Cortex of kidney (tissue), 1 donor: Measurements from ENCODE around the gene DUSP14.
"Not testable (repeated sequence)": the region's sequence is repeated elsewhere in the genome, so short reads cannot be mapped to it uniquely, and the experiment has no call there.

Experiments
- DNase-seq: peaks from one replicate; lab custom pipeline; 2025; lab: John Stamatoyannopoulos, UW

The DUSP14 gene, protein sequence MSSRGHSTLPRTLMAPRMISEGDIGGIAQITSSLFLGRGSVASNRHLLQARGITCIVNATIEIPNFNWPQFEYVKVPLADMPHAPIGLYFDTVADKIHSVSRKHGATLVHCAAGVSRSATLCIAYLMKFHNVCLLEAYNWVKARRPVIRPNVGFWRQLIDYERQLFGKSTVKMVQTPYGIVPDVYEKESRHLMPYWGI

GRCh38 chr17:37489197-37490001, at the start of gene DUSP14:
TSS of gene DUSP14 (plus strand) at chr17:37489891. CDS start at chr17:37512273, 22,382 bp downstream.
- peak; percentile 28 for DNase-seq

DNA sequence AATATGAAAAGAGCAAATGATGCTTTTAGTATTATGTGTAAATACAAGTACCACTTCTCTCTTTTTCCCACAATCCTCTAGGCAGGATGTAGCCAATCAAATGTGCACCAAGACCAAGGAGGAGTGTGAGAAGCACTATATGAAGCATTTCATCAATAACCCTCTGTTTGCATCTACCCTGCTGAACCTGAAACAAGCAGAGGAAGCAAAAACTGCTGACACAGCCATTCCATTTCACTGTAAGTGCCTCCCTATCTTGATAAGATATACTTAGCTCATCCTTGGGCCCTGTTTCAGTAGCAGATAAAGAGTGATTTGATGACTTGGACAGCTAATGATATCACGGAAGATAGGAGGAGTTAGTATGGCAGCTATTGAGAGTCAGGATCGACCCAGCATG, 49.3 kb upstream of the DUSP14 start:
- no peak for DNase-seq

DNA sequence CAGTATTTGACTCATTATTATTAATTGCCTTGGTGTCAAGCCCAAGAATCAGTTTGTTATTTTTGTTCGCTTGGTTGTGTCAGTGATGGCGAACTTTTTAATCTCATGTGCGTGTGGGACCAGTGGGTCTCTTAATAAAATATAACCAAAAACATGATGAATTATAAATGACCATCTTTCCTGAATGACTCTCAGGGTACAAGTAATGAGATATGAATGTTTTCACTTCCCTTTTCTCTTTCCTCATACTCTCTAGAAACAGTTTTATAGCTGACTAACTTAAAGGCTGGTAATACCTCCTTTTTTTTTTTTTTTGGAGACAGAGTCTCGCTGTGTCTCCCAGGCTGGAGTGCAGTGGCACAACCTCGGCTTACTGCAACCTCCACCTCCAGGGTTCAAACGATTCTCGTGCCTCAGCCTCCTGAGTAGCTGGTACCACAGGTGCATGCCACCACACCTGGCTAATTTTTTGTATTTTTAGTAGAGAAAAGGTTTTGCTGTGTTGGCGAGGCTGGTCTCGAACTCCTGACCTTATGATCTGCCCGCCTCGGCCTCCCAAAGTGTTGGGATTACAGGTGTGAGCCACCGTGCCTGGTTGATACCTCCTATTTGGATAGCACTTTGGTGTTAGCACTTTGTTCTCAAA, 48.2 kb upstream of the DUSP14 start:
- DNase-seq: not testable (repeated sequence)

GRCh38 chr17:37446027-37446426, 43.7 kb upstream of the DUSP14 start:
- no peak for DNase-seq

GRCh38 chr17:37447641-37448040, 42.0 kb upstream of the DUSP14 start:
- no peak for DNase-seq

DNA sequence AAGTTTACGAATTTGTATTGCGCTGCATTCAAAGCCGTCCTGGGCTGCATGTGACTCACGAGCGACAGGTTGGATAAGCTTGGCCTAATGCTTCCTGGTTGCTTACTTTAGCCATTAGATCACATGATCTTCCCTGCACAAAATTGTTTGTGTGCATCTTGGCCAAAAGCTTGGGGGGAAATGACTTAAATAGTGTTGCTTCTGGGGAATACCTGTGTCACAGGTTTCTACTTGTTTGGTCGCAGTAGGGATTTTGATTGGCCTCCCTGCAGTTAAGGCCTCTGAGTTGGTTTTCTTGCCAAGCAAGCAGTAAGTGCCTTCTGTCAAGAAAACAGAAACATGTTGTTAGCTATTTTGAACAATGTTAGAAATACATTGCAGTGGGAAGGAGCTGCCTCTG, 39.6 kb upstream of the DUSP14 start:
- DNase-seq: no peak

GRCh38 chr17:37457801-37458200, 31.9 kb upstream of the DUSP14 start:
- not testable (repeated sequence) for DNase-seq

DNA sequence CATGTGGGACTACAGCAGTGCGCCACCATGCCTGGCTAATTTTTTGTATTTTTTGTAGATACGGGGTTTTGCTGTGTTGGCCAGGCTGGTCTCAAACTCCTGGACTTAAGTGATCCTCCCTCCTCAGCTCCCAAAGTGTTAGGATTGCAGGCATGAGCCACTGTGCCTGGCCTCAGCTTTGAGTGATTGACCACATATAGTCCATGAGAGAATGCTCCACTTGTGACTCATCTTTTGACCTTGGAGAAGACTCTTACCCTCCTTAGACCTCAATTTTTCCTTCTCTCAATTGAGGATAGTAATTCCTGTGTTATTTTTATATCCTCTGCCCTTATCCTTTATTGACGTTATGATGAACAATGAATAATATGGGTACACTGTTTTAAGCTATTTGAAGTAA, 30.9 kb upstream of the DUSP14 start:
- no peak for DNase-seq

DNA sequence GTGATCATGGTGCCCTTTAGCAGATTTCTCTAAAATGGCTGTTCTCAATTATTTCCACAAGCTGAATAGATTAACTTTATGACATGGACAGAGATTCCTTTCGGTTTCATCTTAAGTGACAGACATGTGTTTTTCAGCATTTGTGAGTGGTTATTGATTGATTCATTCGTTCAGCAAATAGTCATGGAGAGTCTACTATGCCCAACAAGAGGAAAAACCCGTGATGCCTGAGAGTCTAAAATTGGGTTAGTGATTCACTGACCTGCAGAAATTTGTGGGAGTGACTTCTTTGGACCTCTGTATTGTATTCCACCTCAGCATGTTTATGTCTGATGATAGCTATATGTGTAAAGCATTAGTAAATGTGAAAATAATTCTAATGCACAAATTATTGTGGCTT, 28.0 kb upstream of the DUSP14 start:
- DNase-seq: no peak

DNA sequence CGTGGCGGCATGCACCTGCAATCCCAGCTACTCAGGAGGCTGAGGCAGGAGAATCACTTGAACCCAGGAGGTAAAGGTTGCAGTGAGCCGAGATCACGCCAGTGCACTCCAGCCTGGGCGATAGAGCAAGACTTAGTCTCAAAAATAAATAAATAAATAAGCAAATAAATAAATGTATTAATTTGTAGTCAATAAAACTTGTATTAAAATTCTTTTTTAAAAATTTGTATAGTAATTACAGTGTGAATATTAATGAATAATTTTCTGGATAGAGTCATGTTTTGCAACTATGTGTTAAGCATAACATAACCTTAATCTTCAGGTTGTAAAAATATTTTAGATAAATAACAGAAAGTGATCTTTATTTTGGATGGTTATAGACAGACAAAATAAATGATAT, 27.2 kb upstream of the DUSP14 start:
- no peak for DNase-seq

- DNase-seq: no peak
These were observed 26.7 kb upstream of the DUSP14 start for GRCh38 chr17:37463039-37463438.

DNA sequence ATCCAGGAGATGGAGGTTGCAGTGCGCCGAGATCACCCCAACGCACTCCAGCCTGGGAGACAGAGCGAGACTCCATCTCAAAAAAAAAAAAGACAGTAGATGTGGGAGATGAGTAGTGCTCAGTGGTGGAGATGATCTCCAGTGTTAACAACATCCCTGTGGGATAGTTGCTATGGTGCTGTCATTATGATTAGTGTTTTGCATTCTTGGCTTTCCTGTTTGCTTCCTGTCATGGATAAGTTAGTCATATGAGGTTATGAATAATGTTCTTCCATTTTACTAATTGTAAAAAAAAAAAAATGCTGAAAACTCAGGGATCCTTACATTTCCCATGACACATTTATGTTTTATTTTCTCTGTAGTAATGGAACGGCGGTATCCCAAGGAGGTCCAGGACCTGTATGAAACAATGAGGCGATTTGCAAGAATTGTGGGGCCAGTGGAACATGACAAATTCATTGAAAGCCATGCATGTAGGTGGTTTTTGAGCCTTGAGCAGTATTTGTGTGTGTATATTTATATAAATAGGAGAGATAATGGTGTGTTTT, 24.5 kb upstream of the DUSP14 start:
- no peak for DNase-seq

DNA sequence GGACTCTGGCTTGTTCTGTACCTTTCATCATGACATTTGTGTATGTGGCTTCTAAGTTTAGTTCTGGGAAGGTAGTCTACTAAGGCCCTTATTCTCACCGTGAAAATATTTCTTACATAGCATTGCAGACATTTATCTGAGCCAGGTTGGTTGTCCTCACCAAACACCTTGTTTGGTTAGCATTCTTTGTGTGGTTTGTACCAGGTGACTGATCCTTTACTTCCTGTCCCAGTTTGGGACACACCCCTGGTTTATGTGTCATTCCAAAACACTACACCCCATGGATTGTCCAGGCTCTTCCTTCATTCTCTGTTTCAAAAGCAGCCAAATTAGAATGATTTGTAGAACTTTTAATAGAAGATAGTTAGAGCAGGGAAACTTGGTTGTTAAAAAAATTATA, 23.2 kb upstream of the DUSP14 start:
- DNase-seq: no peak

- DNase-seq: no peak
These were observed 19.5 kb upstream of the DUSP14 start for GRCh38 chr17:37470181-37470580.

DNA sequence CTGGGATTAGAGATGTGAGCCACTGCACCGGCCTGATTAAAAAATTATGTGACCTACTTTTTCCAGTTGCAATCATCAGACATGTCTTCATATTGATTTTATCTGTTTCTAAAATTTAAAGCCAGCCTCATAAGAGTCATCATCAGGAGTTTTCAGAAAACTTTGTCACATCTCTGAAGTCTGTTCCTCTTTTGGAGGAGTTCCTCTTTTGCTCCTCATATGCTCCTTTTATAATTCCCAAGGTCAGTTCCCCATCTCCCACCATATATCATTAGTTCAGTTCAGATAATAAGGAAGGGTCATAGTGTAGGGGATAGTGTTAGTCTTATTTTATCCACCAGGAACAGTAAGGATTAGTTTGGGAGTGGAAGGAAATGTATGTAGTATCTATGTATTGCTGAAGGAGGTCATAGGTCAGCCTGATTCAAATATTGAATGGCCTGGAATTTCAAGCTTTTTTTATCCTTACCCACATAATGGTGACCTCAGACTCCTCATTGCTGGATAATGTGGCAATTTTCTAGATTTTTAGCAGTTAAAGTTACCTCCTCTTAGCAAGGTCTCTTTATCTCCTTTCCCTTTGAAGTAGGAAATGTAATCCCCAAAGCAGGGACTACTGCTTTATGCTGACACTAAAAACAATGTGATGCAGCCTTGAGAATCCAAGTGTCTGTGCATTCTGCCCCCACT, 13.8 kb upstream of the DUSP14 start:
- DNase-seq: no peak

DNA sequence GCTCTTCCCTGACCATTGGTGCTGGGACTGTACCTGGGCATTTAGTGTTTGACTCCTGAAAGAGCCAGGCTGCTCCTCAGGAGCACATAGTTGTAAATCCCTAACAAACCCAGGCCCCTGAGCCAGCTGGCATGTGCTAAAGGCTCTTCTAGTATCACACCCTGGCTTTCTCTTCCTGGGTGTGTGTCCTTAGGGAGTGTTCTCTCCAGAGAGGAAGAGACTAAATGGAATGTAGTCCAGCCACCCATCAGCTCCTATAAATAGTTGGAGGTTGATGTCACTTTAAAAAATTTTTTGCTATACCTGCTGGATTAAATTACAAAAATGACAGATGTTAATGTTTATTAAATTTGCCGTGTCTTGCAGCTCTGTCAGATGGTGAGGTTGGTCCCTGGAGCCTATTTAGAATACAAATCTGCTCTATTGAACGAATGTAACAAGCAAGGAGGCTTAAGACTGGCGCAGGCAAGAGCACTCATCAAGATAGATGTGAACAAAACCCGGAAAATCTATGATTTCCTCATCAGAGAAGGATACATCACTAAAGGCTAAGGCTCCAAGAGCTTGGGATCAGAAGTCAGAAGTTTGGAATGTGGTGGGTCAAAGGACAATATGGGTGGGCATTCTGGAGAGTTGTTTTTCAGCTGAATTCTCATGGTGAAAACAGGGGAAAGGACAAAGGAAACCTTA, 13.1 kb upstream of the DUSP14 start:
- no peak for DNase-seq

- DNase-seq: no peak
These were observed 11.5 kb upstream of the DUSP14 start for GRCh38 chr17:37478187-37478586.

- no peak for DNase-seq
These were observed 10.7 kb upstream of the DUSP14 start for GRCh38 chr17:37479025-37479424.

- DNase-seq: no peak
These were observed 9.3 kb upstream of the DUSP14 start for GRCh38 chr17:37480427-37480826.

DNA sequence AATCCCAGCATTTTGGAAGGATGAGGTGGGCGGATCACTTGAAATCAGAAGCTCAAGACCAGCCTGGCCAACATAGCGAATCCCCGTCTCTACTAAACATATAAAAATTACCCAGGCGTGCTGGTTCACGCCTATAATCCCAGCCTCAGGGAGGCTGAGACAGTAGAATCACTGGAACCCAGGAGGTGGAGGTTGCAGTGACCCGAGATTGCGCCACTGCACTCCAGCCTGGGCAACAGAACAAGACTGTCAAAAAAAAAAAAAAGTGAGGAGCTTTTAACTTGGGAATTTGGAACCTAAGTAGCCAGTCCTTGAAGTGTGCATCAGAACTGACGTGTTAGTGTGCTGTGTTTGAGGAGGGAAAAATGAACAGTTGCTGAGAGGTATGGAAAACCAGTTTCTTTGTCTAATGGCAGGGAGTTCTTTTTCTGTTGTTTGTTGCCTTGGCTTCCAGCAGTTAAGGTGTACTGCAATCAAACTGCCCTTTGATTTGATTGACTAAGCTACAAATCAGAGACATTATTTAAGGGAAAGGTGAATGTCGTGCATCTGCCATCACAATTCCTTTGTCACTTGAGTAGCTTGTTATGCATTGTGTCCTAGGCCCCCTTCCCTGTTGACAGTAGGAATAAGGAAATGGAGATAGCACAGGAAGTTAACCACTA, 8.6 kb upstream of the DUSP14 start:
- no peak for DNase-seq
